WERI-Rb-1 (cell line): ENCODE measurements around the gene ZFP64.

Experiments
- DNase-seq: peaks from one replicate; pipeline ENCODE4 v3.0.0-alpha.2; 2020
- H3K27ac ChIP-seq: fragments of 250-450 bp; sonication (Bioruptor Pico); 2 replicates; pipeline ENCODE4 v1.5.1; 2020; ENCODE audit warnings: mild to moderate bottlenecking, moderate library complexity
- H3K27me3 ChIP-seq: fragments of 250-450 bp; sonication (Bioruptor Pico); 2 replicates; pipeline ENCODE4 v1.5.1; 2021; ENCODE audit warnings: mild to moderate bottlenecking, low read depth, moderate library complexity; ENCODE audit not compliant: insufficient read depth, severe bottlenecking
- H3K36me3 ChIP-seq: fragments of 250-450 bp; sonication (Bioruptor Pico); 2 replicates; pipeline ENCODE4 v1.5.1; 2020; ENCODE audit warnings: mild to moderate bottlenecking, moderate library complexity
- H3K4me3 ChIP-seq: 2 replicates; pipeline ENCODE4 v1.5.1; 2011; ENCODE audit warnings: low read depth, mild to moderate bottlenecking, control low read depth, low read length
- H3K9me3 ChIP-seq: fragments of 250-450 bp; sonication (Bioruptor Pico); 2 replicates; pipeline ENCODE4 v1.5.1; 2021; ENCODE audit warnings: mild to moderate bottlenecking, moderate library complexity; ENCODE audit not compliant: severe bottlenecking
- CTCF ChIP-seq: IDR thresholded peaks from 2 replicates; pipeline ENCODE4 v1.5.1; 2011; ENCODE audit warnings: low read depth, mild to moderate bottlenecking, control low read depth, inconsistent platforms, low read length

Gene ZFP64

DNA sequence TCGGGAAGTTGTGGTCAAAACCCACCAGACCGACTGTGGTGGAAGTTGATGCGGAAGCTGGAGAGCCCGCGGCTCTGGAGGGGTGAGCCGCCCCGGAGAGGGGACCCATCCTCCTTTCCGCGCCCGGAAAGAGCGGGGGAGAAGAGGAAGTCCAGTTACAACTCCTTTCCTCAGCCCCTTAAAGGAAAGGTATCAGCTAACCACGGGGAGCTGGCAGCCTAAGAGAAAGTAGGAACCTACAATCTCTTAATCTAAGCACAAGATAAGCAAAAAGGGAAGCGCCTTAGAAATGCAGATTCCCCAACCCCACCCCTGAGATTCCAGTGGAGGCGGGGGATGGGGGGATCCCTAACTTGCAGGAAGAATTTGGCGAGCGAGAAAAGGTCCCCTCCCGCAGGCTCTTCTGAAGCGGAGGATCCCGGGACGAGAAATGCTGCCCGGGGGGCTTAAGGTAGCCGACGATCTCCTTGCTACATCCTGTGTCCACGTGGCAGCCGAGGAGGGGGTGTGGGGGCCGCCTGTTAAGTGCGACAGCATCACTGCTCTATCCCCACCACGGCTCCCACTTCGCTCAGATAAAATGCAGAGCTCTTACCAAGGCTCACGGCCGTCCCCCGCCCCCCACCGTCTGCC lies 87.5 kb downstream of the ZFP64 start:
- Histone ChIP-seq H3K27me3 (no peaks in the 10 kb centered on the region), H3K36me3 (no peaks in the 10 kb centered on the region), H3K27ac (no peak overlapping the region), H3K9me3 (no peaks in the 10 kb centered on the region), H3K4me3 (no peak overlapping the region)
- no peak for DNase-seq
- no peak for TF ChIP-seq CTCF

DNA sequence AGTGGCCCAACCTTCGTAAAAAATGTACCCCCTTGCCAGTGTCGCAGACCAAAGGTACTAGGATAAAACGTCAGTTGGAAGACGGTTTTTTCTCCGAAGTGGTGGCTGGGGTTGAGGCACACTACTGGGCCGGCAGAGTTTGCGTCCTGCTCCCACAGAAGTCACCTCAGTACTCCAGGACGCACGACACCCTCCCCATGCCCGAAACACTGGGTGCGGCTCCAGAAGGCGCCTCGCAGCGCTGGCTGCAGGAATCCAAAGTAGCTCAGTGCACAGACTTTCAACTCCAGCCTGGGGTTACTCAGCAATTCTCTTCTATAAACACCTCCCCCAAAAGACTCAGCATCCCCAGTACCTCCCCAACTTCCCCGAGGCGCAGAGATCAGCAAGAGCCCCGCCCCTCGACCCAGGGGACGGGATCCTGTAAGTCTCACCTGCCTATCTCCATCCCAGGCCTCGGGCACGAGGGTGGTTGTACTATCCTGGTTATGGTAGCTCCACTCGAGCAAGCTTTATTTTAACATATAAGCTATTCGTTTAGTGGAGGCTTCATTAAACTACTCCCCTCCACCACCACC lies 88.2 kb downstream of the ZFP64 start:
- no peak overlapping the region for H3K4me3 ChIP-seq

GRCh38 chr20:52102559-52102958 lies 89.0 kb downstream of the ZFP64 start:
- no peak for DNase-seq
- Histone ChIP-seq H3K4me3 (no peak overlapping the region), H3K9me3 (no peaks in the 10 kb centered on the region), H3K36me3 (no peaks in the 10 kb centered on the region), H3K27ac (no peak overlapping the region), H3K27me3 (no peaks in the 10 kb centered on the region)
- no peak for TF ChIP-seq CTCF

More for the DNA sequence above, 88.2 kb downstream of the ZFP64 start:
- Histone ChIP-seq H3K36me3 (no peaks in the 10 kb centered on the region), H3K27me3 (no peaks in the 10 kb centered on the region), H3K27ac (no peak overlapping the region), H3K9me3 (no peaks in the 10 kb centered on the region)
- no peak for TF ChIP-seq CTCF
- DNase-seq, result no peak

- no peak for DNase-seq
- Histone ChIP-seq H3K4me3 (no peak overlapping the region), H3K27ac (no peak overlapping the region), H3K36me3 (no peaks in the 10 kb centered on the region), H3K27me3 (no peaks in the 10 kb centered on the region), H3K9me3 (no peaks in the 10 kb centered on the region)
- no peak for TF ChIP-seq CTCF
Measured at GRCh38 chr20:52102126-52102525, 89.5 kb downstream of the ZFP64 start.
